ENCODE measurements around the gene ST7.
"Not testable (repeated sequence)": the region's sequence is repeated elsewhere in the genome, so short reads cannot be mapped to it uniquely, and the experiment has no call there.

Gene ST7

GRCh38 chr7:117116211-117116610 lies 162.9 kb downstream of the ST7 start:
- Histone ChIP-seq H3K9me3 (no peaks in the 10 kb centered on the region), H3K27ac (no peak overlapping the region), H3K27me3 (no peaks in the 10 kb centered on the region), H3K36me3 (peaks cover 0 to 10% (median 0%) of the 10 kb centered on the region in 3 donors), H3K4me3 (no peak overlapping the region), H3K4me1 (peaks cover 0 to 20% (median 3%) of the 10 kb centered on the region in 4 donors)
- TF ChIP-seq, protein P1, sequence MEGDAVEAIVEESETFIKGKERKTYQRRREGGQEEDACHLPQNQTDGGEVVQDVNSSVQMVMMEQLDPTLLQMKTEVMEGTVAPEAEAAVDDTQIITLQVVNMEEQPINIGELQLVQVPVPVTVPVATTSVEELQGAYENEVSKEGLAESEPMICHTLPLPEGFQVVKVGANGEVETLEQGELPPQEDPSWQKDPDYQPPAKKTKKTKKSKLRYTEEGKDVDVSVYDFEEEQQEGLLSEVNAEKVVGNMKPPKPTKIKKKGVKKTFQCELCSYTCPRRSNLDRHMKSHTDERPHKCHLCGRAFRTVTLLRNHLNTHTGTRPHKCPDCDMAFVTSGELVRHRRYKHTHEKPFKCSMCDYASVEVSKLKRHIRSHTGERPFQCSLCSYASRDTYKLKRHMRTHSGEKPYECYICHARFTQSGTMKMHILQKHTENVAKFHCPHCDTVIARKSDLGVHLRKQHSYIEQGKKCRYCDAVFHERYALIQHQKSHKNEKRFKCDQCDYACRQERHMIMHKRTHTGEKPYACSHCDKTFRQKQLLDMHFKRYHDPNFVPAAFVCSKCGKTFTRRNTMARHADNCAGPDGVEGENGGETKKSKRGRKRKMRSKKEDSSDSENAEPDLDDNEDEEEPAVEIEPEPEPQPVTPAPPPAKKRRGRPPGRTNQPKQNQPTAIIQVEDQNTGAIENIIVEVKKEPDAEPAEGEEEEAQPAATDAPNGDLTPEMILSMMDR (IDR thresholded peaks at IDR 0.05): no peak
- no peak for DNase-seq
- intact Hi-C loops (cut with DNase I; ENCODE audit: low total_unique reads): loop anchor here (5.0 kb wide), 1 partner anchor 184 kb away; no protein-coding TSS in a partner anchor

- no peaks in the 10 kb centered on the region for H3K9me3 ChIP-seq
- peaks cover 0 to 10% (median 0%) of the 10 kb centered on the region in 3 donors for H3K36me3 ChIP-seq
- peaks cover 0 to 14% (median 0%) of the 10 kb centered on the region in 4 donors for H3K4me1 ChIP-seq
- intact Hi-C loops (cut with DNase I; ENCODE audit: low total_unique reads): loop anchor here (5.0 kb wide), 1 partner anchor 185 kb away; no protein-coding TSS in a partner anchor
- DNase-seq: no peak
- H3K4me3 ChIP-seq: no peak overlapping the region
- H3K27me3 ChIP-seq: no peaks in the 10 kb centered on the region
- TF ChIP-seq, protein P1 (IDR thresholded peaks at IDR 0.05): no peak
- no peak overlapping the region for H3K27ac ChIP-seq
Measured at GRCh38 chr7:117117172-117117571, 163.9 kb downstream of the ST7 start.

GRCh38 chr7:117118579-117119180 lies 165.4 kb downstream of the ST7 start:
- no peaks in the 10 kb centered on the region for H3K9me3 ChIP-seq
- TF ChIP-seq, protein P1 (IDR thresholded peaks at IDR 0.05): no peak
- H3K4me1 ChIP-seq: peaks cover 0 to 29% (median 3%) of the 10 kb centered on the region in 4 donors
- H3K27me3 ChIP-seq: no peaks in the 10 kb centered on the region
- H3K27ac ChIP-seq: no peak overlapping the region
- peaks cover 0 to 10% (median 0%) of the 10 kb centered on the region in 3 donors for H3K36me3 ChIP-seq
- intact Hi-C loops (cut with DNase I; ENCODE audit: low total_unique reads): loop anchor here (2.0 to 5.0 kb wide), 2 partner anchors 132 to 186 kb away; no protein-coding TSS in a partner anchor
- no peak overlapping the region for H3K4me3 ChIP-seq
- no peak for DNase-seq

DNA sequence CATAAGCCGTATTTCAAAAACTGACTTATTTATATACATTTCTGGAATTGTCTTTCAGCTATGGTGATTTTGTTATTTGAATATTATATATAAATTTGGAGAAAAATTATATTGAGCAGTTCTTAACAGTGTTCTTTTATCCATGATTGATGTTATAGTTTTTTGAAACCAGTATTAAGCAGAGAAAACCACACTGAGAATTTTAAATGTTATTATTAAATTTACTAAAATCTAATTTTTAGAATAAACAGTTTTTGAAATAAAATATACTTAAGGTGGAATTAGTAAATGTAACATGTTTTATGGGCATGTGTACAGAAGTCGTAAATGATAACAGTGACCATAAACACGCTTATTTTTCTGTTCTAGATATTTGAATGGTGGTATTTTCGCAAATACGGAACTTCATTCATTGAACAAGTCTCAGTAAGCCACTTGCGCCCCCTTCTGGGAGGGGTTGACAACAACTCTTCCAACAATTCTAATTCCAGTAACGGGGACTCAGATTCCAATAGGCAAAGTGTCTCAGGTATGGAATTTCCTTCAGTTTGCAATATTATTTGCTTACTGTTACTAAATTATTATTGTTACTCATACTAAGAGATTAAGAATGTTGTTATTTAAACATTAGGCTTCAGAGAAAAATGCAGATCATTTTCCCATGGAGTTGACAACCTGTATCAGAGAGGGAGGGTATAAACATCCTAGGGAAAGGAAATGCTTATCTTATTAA lies 166.1 kb downstream of the ST7 start:
- no peak overlapping the region for H3K4me3 ChIP-seq
- DNase-seq: peak; percentile 86 to 88
- intact Hi-C loops (cut with DNase I; ENCODE audit: low total_unique reads): loop anchor here (2.0 to 5.0 kb wide), 2 partner anchors 133 to 187 kb away; no protein-coding TSS in a partner anchor
- peaks cover 0 to 36% (median 5%) of the 10 kb centered on the region in 4 donors for H3K4me1 ChIP-seq
- H3K9me3 ChIP-seq: no peaks in the 10 kb centered on the region
- TF ChIP-seq, protein P1 (IDR thresholded peaks at IDR 0.05): peak; percentile 80 to 90
- H3K27me3 ChIP-seq: no peaks in the 10 kb centered on the region
- no peak overlapping the region for H3K27ac ChIP-seq
- peaks cover 0 to 10% (median 0%) of the 10 kb centered on the region in 3 donors for H3K36me3 ChIP-seq

DNA sequence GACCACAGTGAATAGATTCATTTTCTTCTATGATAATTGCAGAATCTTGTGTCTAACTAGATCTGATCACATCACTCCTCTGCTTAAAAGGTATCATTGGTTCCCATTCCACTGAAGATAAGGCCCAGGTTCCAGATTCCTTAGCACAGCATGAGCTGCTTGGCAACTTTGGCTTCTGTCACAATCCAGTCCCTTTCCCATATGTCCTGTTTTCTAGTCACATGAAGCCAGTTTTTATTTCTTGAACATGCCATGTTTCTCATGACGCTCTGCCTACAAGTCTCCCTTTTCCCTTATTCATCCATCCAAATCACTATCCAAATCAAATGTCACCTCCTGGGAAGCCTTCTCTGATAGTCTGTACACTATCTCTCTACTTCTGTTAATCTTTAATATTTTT lies 167.0 kb downstream of the ST7 start:
- H3K27me3 ChIP-seq; H3K27ac ChIP-seq; H3K36me3 ChIP-seq; intact Hi-C loops (cut with DNase I; ENCODE audit: low total_unique reads); DNase-seq; H3K9me3 ChIP-seq; H3K4me3 ChIP-seq: not testable (repeated sequence)
- peaks cover 0 to 46% (median 14%) of the 10 kb centered on the region in 4 donors for H3K4me1 ChIP-seq

DNA sequence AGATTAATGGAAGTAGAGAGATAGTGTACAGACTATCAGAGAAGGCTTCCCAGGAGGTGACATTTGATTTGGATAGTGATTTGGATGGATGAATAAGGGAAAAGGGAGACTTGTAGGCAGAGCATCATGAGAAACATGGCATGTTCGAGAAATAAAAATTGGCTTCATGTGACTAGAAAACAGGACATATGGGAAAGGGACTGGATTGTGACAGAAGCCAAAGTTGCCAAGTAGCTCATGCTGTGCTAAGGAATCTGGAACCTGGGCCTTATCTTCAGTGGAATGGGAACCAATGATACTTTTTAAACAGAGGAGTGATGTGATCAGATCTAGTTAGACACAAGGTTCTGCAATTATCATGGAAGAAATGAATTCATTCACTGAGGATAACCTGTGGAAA lies 168.7 kb downstream of the ST7 start:
- peak overlapping the region in 1 of 2 donors; percentile 47 for H3K27ac ChIP-seq
- H3K4me3 ChIP-seq; intact Hi-C loops (cut with DNase I; ENCODE audit: low total_unique reads); DNase-seq; H3K9me3 ChIP-seq; H3K27me3 ChIP-seq; H3K36me3 ChIP-seq: not testable (repeated sequence)
- H3K4me1 ChIP-seq: peaks cover 0 to 62% (median 14%) of the 10 kb centered on the region in 4 donors

All from tibial artery (tissue), 4 donors.